Skin epidermis (tissue), 12 donors: ENCODE results near the gene IFFO2.
A peak's percentile ranks its signal among the peaks of the same experiment; 100 is the strongest.

ENCODE experiments used
- H3K27ac ChIP-seq, 21 experiments: fragments of 200-600 bp; sonication (generic) in 11 of 21; one replicate each; pipeline ENCODE4 v1.5.0; 2020; ENCODE audit warnings: mild to moderate bottlenecking in 3 of 21, inconsistent platforms in 2 of 21, moderate library complexity in 2 of 21
- H3K4me3 ChIP-seq, 7 experiments: fragments of 200-600 bp; sonication (generic) in 2 of 7; one replicate each; pipeline ENCODE4 v1.5.0; 2020; ENCODE audit warnings: inconsistent platforms in 2 of 7, mild to moderate bottlenecking in 2 of 7, moderate library complexity in 1 of 7

IFFO2 gene

GRCh38 chr1:18956193-18957135 is at the start of gene IFFO2:
Gene IFFO2 (minus strand): TSS chr1:18956676. CDS start chr1:18956332, 344 bp downstream.
- Histone ChIP-seq H3K4me3 (peak within 1 kb of the TSS; percentile 48 to 84 (median 74)), H3K27ac (peak within 1 kb of the TSS; percentile 62 to 95 (median 87))

DNA sequence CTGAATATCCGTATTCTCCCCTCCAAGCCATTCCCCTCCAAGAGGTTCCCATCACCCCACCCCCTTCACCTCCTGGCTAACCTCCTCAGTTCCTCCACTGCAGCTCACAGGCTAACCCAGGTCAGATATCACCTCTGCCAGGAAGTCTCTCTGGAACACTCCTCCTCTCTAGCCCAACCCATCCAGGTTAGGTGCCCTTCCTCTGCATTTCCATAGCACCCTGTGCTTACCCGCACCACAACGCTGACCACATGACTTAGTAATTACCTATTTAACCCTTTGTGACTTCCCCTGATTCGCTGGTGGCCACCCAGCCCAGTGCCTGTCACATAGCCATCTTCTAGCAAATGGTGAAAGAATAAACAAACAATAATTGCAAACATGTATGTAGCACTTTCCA is 49.5 kb upstream of the IFFO2 start:
- Histone ChIP-seq H3K27ac (no peak overlapping the region), H3K4me3 (no peak overlapping the region)

GRCh38 chr1:19003371-19004290 is 47.2 kb upstream of the IFFO2 start:
- Histone ChIP-seq H3K4me3 (no peak overlapping the region), H3K27ac (no peak overlapping the region)

DNA sequence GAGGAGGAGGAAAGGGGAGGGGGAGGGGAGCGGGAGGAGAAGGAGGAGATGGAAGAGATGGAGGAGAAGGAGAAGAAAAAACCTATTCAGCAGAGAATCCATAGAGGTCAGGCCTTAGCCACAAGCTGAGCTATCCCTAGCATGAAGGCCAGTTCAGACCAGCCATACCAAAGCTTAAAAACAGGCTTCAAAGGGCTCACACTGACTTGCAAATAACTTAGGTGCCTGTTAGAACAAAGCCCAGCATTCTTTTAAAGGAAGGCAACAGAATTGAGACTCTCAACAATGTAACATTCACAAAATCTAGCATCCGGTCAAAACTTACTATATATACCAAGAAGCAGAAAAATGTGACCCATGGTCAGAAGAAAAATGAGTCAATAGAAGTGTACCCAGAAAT is 43.6 kb upstream of the IFFO2 start:
- no peak overlapping the region for H3K4me3 ChIP-seq
- no peak overlapping the region for H3K27ac ChIP-seq

GRCh38 chr1:18999359-18999758 is 42.9 kb upstream of the IFFO2 start:
- peak overlapping the region in 2 of 21 experiments; percentile 21 to 63 for H3K27ac ChIP-seq

DNA sequence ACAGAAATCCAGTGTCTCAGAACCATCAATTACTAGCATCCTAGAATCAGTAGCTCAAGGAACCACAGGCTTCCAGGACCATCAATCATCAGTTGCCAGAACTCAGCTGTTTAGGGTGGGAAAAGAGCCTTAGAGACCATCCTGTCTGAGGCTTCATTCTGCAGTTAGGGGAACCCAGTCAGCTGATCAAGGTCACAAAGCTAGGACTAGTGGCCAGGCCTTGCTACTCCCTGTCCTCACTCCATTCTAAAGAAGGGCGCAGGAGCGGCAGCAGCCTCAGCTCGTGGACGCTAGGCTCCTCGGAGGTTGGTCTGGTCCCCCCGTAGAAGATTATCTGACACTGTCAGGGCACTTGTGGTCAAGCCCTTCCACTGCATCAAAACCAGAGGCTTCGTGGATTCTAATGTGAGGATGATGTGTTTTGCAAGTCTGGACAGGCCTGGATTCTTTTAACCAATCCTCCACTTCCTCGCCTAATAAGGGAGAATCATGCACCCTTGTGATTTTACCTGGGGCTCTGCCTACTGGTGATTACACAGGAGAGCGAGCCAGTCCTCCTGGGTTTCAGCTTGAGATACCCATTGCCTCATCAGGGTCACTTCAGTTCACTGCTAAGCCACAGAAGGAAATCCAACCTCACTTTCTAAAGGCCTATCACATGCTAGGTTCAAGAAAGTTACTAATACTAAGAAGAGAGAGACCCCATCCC is 41.7 kb upstream of the IFFO2 start:
- H3K4me3 ChIP-seq = no peak overlapping the region
- H3K27ac ChIP-seq = peak overlapping the region in 12 of 21 experiments; percentile 18 to 75 (median 58)

More at GRCh38 chr1:18999359-18999758, 42.9 kb upstream of the IFFO2 start:
- H3K4me3 ChIP-seq = no peak overlapping the region

- Histone ChIP-seq H3K27ac (peak overlapping the region in 11 of 21 experiments; percentile 2 to 75 (median 57)), H3K4me3 (no peak overlapping the region)
Observed at GRCh38 chr1:18997508-18997907, 41.0 kb upstream of the IFFO2 start.

DNA sequence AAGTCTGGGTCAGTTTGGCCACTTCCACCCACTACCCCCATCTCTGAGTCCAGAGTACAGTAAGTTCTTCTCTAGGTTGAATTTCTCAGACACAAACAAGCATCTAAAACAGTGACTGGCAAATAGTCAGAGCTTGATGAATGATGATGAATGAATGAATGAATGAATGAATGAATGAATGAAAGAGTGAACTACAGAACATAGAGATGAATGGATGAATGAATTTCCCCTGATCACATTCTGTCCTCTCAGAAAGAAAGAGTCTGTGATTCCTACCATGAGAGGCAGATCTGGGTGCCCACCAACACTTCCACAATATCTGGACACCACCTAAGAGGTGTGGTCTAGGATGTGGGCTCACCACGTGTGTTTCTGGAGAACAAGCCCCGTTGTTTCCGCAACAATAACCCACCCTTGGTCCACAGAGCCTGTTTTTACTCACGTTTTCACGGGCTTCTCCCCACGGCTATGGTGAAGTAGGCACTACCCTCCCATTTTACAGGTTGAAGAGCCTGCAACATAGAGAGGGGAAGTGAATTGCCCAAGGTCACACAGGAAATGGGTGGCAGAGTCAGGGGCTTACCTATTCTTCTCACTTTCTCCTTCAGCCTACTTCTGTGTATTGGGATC is 40.2 kb upstream of the IFFO2 start:
- H3K4me3 ChIP-seq = no peak overlapping the region
- H3K27ac ChIP-seq = peak overlapping the region in 7 of 21 experiments; percentile 2 to 75 (median 46)

DNA sequence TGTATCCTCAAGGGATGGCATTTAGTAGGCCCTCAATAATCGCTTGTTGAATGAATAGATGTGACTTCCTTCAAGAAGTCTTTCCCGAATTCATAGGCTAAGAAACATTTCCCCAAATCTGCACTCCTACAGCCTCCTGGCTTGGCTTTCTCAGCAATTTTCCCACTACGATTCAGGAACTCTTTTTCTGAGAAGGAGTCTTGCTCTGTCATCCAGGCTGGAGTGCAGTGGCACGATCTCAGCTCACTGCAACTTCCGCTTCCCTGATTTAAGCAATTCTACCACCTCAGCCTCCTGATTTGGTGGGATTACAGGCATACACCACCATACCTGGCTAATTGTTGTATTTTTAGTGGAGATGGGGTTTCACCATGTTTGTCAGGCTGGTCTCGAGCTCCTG is 37.9 kb upstream of the IFFO2 start:
- H3K27ac ChIP-seq = no peak overlapping the region
- no peak overlapping the region for H3K4me3 ChIP-seq

DNA sequence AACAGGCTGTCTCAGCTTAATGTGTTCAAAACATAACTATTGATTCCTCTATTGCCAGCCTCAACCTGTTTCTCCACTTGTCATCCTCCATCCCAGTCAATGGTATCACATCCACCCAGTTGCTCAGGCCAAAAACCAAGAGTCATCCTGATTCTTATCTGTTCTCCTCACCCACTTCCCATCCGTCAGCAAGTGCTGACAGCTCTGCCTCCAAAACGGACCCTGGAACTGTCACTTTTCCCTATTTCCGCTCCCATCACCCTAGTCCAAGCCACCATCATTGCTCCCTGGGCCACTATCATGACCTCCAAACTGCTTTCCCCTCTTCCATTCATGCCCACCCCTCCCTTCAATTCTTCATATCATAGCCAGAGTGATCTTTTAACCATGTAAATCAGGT is 36.2 kb upstream of the IFFO2 start:
- H3K4me3 ChIP-seq = no peak overlapping the region
- H3K27ac ChIP-seq = peak overlapping the region in 3 of 21 experiments; percentile 13 to 22 (median 19)

- peak overlapping the region in 1 of 21 experiments; percentile 61 for H3K27ac ChIP-seq
- H3K4me3 ChIP-seq = no peak overlapping the region
Observed at GRCh38 chr1:18991585-18991984, 35.1 kb upstream of the IFFO2 start.

DNA sequence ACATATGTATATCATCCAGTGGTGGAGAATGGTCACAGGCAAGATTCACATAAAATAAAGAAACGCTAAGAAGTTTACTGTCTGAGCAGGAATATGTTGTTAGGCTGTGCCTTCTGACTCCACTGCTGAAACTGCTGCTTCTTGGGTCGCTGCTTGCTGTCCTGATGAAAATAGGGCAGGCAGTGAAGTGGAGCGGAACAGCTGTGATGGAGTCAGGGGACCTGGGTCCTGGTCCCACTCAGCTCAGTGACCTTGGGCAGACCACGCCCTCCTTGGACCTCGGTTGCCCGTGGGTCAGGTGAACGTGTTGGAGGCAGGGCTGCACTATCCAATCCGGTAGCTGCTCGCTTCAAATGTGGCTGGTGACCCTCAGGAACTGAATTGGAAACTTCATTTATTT is 33.4 kb upstream of the IFFO2 start:
- H3K4me3 ChIP-seq = no peak overlapping the region
- H3K27ac ChIP-seq = peak overlapping the region in 1 of 21 experiments; percentile 29

DNA sequence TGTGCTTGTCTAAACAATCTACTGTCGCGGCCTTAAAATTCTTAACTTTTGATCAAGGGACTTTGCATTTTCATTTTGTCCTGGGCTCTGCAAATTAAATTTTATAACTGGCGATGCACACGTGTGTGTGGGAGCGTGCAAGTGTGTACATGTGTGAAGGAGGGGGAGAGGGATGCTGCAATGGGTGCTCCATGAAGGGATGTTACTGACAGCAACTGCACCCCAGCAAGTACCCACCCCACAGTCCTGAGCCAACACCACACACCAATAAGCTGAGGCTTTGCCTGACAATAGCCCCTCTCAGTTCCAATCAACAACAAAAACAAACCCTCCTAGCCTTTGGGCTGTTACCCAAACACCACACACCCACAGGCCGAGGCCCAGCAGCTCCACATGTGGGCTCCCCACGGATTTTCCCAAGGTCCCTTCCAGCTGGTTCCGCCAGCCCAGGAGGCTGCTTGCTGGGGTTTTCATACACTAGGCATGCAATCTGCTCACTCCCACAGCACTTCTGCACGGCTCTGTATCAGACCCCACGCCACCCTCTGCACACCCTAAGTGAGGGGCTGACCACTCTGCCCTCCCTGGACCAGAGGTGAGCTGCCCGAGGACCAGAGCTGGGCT is 32.8 kb upstream of the IFFO2 start:
- H3K4me3 ChIP-seq = no peak overlapping the region
- peak overlapping the region in 1 of 21 experiments; percentile 29 for H3K27ac ChIP-seq

DNA sequence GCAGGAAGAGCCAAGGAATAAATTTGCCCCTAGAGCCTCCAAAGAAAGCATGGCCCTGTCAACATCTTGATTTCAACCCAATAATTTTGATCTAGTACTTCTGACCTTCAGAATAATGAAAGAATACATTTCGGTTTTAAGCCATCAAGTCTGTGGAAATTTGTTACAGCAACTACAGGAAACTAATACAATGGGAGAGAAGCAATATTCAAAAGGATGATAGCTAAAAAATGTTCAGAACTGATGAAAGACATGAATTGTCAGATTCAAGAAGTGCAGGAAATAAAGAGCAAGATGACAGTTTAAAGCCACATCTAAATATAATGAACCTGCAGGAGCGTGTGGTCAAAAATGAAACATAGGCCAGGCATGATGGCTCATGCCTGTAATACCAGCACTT is 24.8 kb upstream of the IFFO2 start:
- H3K27ac ChIP-seq = no peak overlapping the region
- no peak overlapping the region for H3K4me3 ChIP-seq

DNA sequence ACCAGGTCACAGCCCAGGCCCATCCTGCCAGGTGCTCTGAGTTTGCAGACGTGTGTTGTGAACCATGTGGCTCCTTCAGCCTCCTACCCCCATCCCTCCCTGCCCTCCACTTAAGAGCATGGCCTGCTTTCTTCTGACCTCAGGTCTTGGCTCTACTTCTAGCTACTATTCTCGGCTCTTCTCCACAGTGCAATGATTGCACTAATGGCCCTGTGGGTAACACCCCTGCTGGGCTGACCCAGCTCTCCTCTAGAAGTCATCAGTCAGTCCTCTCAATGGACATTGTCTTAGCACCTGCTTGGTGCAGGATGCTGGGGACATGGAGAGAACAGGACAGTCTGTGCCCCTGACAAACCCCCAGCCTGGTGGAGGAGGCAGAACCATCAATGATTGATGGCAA is 22.2 kb upstream of the IFFO2 start:
- H3K4me3 ChIP-seq = no peak overlapping the region
- no peak overlapping the region for H3K27ac ChIP-seq

DNA sequence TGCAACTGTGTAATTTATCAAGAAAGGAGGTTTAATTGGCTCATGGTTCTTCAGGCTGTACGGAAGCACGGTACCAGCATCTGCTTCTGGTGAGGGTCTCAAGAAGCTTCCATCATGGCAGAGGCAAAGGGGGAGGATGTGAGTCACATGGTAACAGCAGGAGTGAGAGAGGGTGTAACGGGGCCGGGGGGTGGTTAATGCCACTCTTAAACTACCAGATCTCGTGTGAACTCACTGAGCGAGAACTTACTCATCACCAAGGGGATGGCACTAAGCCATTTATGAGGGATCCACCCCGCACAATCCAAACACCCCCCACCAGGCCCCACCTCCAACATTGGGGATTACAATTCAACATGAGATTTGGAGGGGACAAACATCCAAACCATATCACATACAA is 21.0 kb upstream of the IFFO2 start:
- no peak overlapping the region for H3K27ac ChIP-seq

DNA sequence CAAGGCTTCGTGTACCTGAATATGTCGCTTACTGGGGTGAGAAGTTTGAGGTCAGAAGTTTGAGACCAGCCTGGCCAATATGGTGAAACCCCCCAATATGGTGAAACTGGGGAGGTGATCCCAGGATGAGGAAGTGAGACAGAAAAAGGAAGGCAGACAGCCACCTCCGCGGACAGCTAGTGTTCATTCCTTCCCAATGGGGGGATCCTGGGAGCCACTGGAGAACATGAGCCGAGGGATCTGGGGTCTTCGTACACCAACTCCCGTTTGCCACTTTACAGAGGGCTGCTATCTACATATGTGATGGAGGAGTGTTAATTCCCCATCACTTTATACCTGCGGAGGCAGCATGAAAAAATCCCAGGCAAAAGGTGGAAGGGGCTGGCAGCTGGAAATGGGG is 19.6 kb upstream of the IFFO2 start:
- no peak overlapping the region for H3K4me3 ChIP-seq
- no peak overlapping the region for H3K27ac ChIP-seq

More for the DNA sequence above, 21.0 kb upstream of the IFFO2 start:
- H3K4me3 ChIP-seq = no peak overlapping the region

GRCh38 chr1:18974606-18975005 is 18.1 kb upstream of the IFFO2 start:
- H3K4me3 ChIP-seq = no peak overlapping the region
- no peak overlapping the region for H3K27ac ChIP-seq

- no peak overlapping the region for H3K27ac ChIP-seq
- H3K4me3 ChIP-seq = no peak overlapping the region
Observed at GRCh38 chr1:18974005-18974404, 17.5 kb upstream of the IFFO2 start.
